Measurements from ENCODE around the gene HOXB6.

Gene HOXB6

GRCh38 chr17:48548523-48549280 is 56.1 kb downstream of the HOXB6 start:
- H3K4me1 ChIP-seq (ENCODE audit: control insufficient read depth, insufficient read depth, low read length), result peaks cover 64% of the 10 kb centered on the region
- no peak overlapping the region for H3K9ac ChIP-seq (ENCODE audit: low read length)
- H3K27me3 ChIP-seq (ENCODE audit: control insufficient read depth, insufficient read depth, low read length), result no peaks in the 10 kb centered on the region
- no peaks in the 10 kb centered on the region for H3K36me3 ChIP-seq (ENCODE audit: control insufficient read depth, insufficient read depth, low read length)
- H3K27ac ChIP-seq (ENCODE audit: low read depth, low read length), result peak overlapping the region; percentile 98
- no peak overlapping the region for H3K4me3 ChIP-seq (ENCODE audit: low read length)

GRCh38 chr17:48547808-48548522 is 56.8 kb downstream of the HOXB6 start:
- peaks cover 59% of the 10 kb centered on the region for H3K4me1 ChIP-seq (ENCODE audit: control insufficient read depth, insufficient read depth, low read length)
- no peaks in the 10 kb centered on the region for H3K36me3 ChIP-seq (ENCODE audit: control insufficient read depth, insufficient read depth, low read length)
- peak overlapping the region; percentile 62 for H3K4me3 ChIP-seq (ENCODE audit: low read length)
- H3K27ac ChIP-seq (ENCODE audit: low read depth, low read length), result peak overlapping the region; percentile 98
- no peaks in the 10 kb centered on the region for H3K27me3 ChIP-seq (ENCODE audit: control insufficient read depth, insufficient read depth, low read length)
- no peak overlapping the region for H3K9ac ChIP-seq (ENCODE audit: low read length)

- H3K4me1 ChIP-seq (ENCODE audit: control insufficient read depth, insufficient read depth, low read length), result peaks cover 54% of the 10 kb centered on the region
- peak overlapping the region; percentile 62 for H3K4me3 ChIP-seq (ENCODE audit: low read length)
- peak overlapping the region; percentile 98 for H3K27ac ChIP-seq (ENCODE audit: low read depth, low read length)
- H3K36me3 ChIP-seq (ENCODE audit: control insufficient read depth, insufficient read depth, low read length), result no peaks in the 10 kb centered on the region
- H3K27me3 ChIP-seq (ENCODE audit: control insufficient read depth, insufficient read depth, low read length), result no peaks in the 10 kb centered on the region
- H3K9ac ChIP-seq (ENCODE audit: low read length), result peak overlapping the region; percentile 46
These were observed 57.6 kb downstream of the HOXB6 start for GRCh38 chr17:48546924-48547807.

- Histone ChIP-seq H3K27me3 (ENCODE audit: control insufficient read depth, insufficient read depth, low read length) (no peaks in the 10 kb centered on the region), H3K27ac (ENCODE audit: low read depth, low read length) (peak overlapping the region; percentile 98), H3K4me3 (ENCODE audit: low read length) (peak overlapping the region; percentile 62), H3K4me1 (ENCODE audit: control insufficient read depth, insufficient read depth, low read length) (peaks cover 48% of the 10 kb centered on the region), H3K9ac (ENCODE audit: low read length) (peak overlapping the region; percentile 46), H3K36me3 (ENCODE audit: control insufficient read depth, insufficient read depth, low read length) (no peaks in the 10 kb centered on the region)
These were observed 58.5 kb downstream of the HOXB6 start for GRCh38 chr17:48546137-48546923.

Data from rectal smooth muscle tissue (tissue), 1 donor.